GM06990 (cell line): ENCODE measurements around the gene GAK.

ENCODE experiments used
- DNase-seq: peaks from one replicate; pipeline ENCODE4 v3.0.0-alpha.2; 2011; ENCODE audit not compliant: insufficient read length; ENCODE audit errors: extremely low read depth
- H3K27me3 ChIP-seq: replicated peaks from 2 replicates; pipeline ENCODE4 v1.6.0; 2011; ENCODE audit warnings: low read length; ENCODE audit not compliant: control insufficient read depth, insufficient read depth
- H3K36me3 ChIP-seq: 2 replicates; pipeline ENCODE4 v1.5.1; 2011; ENCODE audit warnings: low read length; ENCODE audit not compliant: control insufficient read depth, insufficient read depth
- H3K4me3 ChIP-seq: replicated peaks from 2 replicates; pipeline ENCODE4 v1.5.1; 2011; ENCODE audit warnings: low read depth, mild to moderate bottlenecking, control low read depth, low read length
- CTCF ChIP-seq: IDR thresholded peaks from 2 replicates; pipeline ENCODE4 v1.5.1; 2011; ENCODE audit warnings: low read length, control low read depth, mild to moderate bottlenecking, inconsistent platforms; ENCODE audit not compliant: insufficient read depth, poor library complexity, severe bottlenecking

GAK gene

GRCh38 chr4:884259-884658, 47.9 kb downstream of the GAK start:
- no peaks in the 10 kb centered on the region for H3K27me3 ChIP-seq
- H3K4me3 ChIP-seq: no peak overlapping the region
- no peak for TF ChIP-seq CTCF
- peaks cover 48% of the 10 kb centered on the region for H3K36me3 ChIP-seq
- no peak for DNase-seq

- no peak for TF ChIP-seq CTCF
- no peak for DNase-seq
- H3K36me3 ChIP-seq: peaks cover 45% of the 10 kb centered on the region
Observed at GRCh38 chr4:883377-884095, 48.6 kb downstream of the GAK start.

GRCh38 chr4:882646-883045, 49.5 kb downstream of the GAK start:
- peaks cover 47% of the 10 kb centered on the region for H3K36me3 ChIP-seq

More at GRCh38 chr4:883377-884095, 48.6 kb downstream of the GAK start:
- no peaks in the 10 kb centered on the region for H3K27me3 ChIP-seq
- H3K4me3 ChIP-seq: no peak overlapping the region

GRCh38 chr4:881709-882108, 50.4 kb downstream of the GAK start:
- DNase-seq: no peak
- H3K36me3 ChIP-seq: peaks cover 42% of the 10 kb centered on the region
- no peak overlapping the region for H3K4me3 ChIP-seq
- TF ChIP-seq CTCF: no peak
- no peaks in the 10 kb centered on the region for H3K27me3 ChIP-seq

More at GRCh38 chr4:882646-883045, 49.5 kb downstream of the GAK start:
- TF ChIP-seq CTCF: no peak
- DNase-seq: no peak
- Histone ChIP-seq H3K4me3 (no peak overlapping the region), H3K27me3 (no peaks in the 10 kb centered on the region)

GRCh38 chr4:880684-881405, 51.3 kb downstream of the GAK start:
- H3K27me3 ChIP-seq: no peaks in the 10 kb centered on the region
- H3K36me3 ChIP-seq: peaks cover 44% of the 10 kb centered on the region
- DNase-seq: no peak
- H3K4me3 ChIP-seq: no peak overlapping the region
- no peak for TF ChIP-seq CTCF
